K562 (cell line): ENCODE data around the gene SLC44A5. TPM values are rescaled to one million over a fixed set of nuclear protein-coding genes. Genes with fewer than 3 reads are reported as not detected.

Experiments used
- ATAC-seq: fragments of 200-7000 bp; cut with Tn5 transposase; 3 replicates; pipeline ENCODE4 v1.9.1; 2020; ENCODE audit warnings: moderate library complexity
- BruUV-seq: library from RNA; stranded (reverse); fragments of 400-500 nt; replicated peaks from 2 replicates; lab custom pipeline; 2021; lab: Mats Ljungman, UMichigan
- CTCF ChIA-PET: fragments of 300-600 bp; formaldehyde crosslinking; extraction: SDS; loops from one replicate; lab custom pipeline; 2021; ENCODE audit warnings: low intra/inter-chr PET ratio; lab: Yijun Ruan, JAX
- POLR2A ChIA-PET: fragments of 300-600, 350-650 bp; sonication (Branson Sonifier 250); formaldehyde crosslinking; extraction: SDS; loops from one replicate; lab custom pipeline; 2021; ENCODE audit warnings: antibody characterized with exemption, inconsistent platforms; lab: Yijun Ruan, JAX
- DNase-seq, 4 experiments: peaks; one replicate each; pipeline versions ENCODE4 v3.0.0 to v3.0.0-alpha.2; 2011 to 2018; ENCODE audit warnings: low spot score in 3 of 4, mixed read lengths in 3 of 4; ENCODE audit errors: extremely low read depth in 1 of 4
- FAIRE-seq: peaks from 2 replicates; lab custom pipeline; 2011; peaks lifted over from hg19 to GRCh38; lab: Jason Lieb, UNC
- H2AFZ ChIP-seq: 2 replicates; pipeline ENCODE4 v1.6.0; 2011; ENCODE audit warnings: low read depth, low read length, control low read depth, inconsistent platforms
- H3K27ac ChIP-seq: fragments of 200-600 bp; 3 replicates; pipeline ENCODE4 v1.8.0; 2011; ENCODE audit warnings: low read depth, mild to moderate bottlenecking, control low read depth, inconsistent platforms, low read length, moderate library complexity, mixed read lengths; ENCODE audit errors: extremely low read depth
- H3K27me3 ChIP-seq, 2 experiments: fragments of 300-600 bp in 1 of 2; 2 replicates in 1 of 2; 3 replicates in 1 of 2; pipeline versions ENCODE4 v1.6.0 to v1.8.0; 2011; ENCODE audit warnings: inconsistent platforms in 2 of 2, low read length in 2 of 2, mild to moderate bottlenecking in 1 of 2, mixed read lengths in 1 of 2, moderate library complexity in 1 of 2; ENCODE audit not compliant: control insufficient read depth in 2 of 2, insufficient read depth in 2 of 2
- H3K36me3 ChIP-seq: fragments of 300-600 bp; 3 replicates; pipeline ENCODE4 v1.8.0; 2011; ENCODE audit warnings: mild to moderate bottlenecking, low read length, inconsistent platforms; ENCODE audit not compliant: control insufficient read depth, insufficient read depth
- H3K4me1 ChIP-seq, 2 experiments: fragments of 200-600 bp in 1 of 2; replicated peaks in 1 of 2; 2 replicates in 1 of 2; 3 replicates in 1 of 2; pipeline versions ENCODE4 v1.5.1 to v1.8.0; 2011; ENCODE audit warnings: inconsistent platforms in 2 of 2, low read length in 2 of 2, mild to moderate bottlenecking in 1 of 2, mixed read lengths in 1 of 2, moderate library complexity in 1 of 2; ENCODE audit not compliant: control insufficient read depth in 2 of 2, insufficient read depth in 2 of 2
- H3K4me2 ChIP-seq: 2 replicates; pipeline ENCODE4 v1.6.1; 2011; ENCODE audit warnings: low read length, control low read depth, inconsistent platforms, mixed read lengths; ENCODE audit not compliant: insufficient read depth
- H3K4me3 ChIP-seq: fragments of 200-600 bp; sonication (generic), shearing (Covaris generic); 2 replicates; pipeline ENCODE4 v1.5.1; 2016; ENCODE audit warnings: control low read depth, inconsistent platforms
- H3K79me2 ChIP-seq: fragments of 200-600 bp; 3 replicates; pipeline ENCODE4 v1.8.0; 2011; ENCODE audit warnings: low read length, inconsistent platforms; ENCODE audit not compliant: control insufficient read depth, insufficient read depth
- H3K9ac ChIP-seq, 2 experiments: 2 replicates each; pipeline versions ENCODE4 v1.6.0 to v1.6.1; 2011; ENCODE audit warnings: low read depth in 2 of 2, low read length in 2 of 2, control low read depth in 1 of 2, inconsistent platforms in 1 of 2, mild to moderate bottlenecking in 1 of 2, mixed read lengths in 1 of 2; ENCODE audit not compliant: insufficient read depth in 1 of 2
- H3K9me1 ChIP-seq: one replicate; pipeline ENCODE4 v1.6.0; 2011; ENCODE audit warnings: inconsistent platforms, mild to moderate bottlenecking, low read length, moderate library complexity; ENCODE audit not compliant: control insufficient read depth, insufficient read depth
- H3K9me3 ChIP-seq: replicated peaks from 2 replicates; pipeline ENCODE4 v1.5.1; 2011; ENCODE audit warnings: low read depth, low read length, inconsistent platforms; ENCODE audit not compliant: control insufficient read depth, insufficient read depth
- H4K20me1 ChIP-seq: replicated peaks from 2 replicates; pipeline ENCODE4 v1.6.1; 2011; ENCODE audit warnings: low read length, inconsistent platforms, mixed read lengths; ENCODE audit not compliant: control insufficient read depth, insufficient read depth
- CC2D1A ChIP-seq: fragments of 450-650 bp; IDR thresholded peaks from 2 replicates; pipeline ENCODE4 v1.6.1; 2017; ENCODE audit warnings: mild to moderate bottlenecking
- MCM2 ChIP-seq: fragments of 450-650 bp; IDR thresholded peaks from 2 replicates; pipeline ENCODE4 v1.6.1; 2017; ENCODE audit warnings: low read depth, mild to moderate bottlenecking
- NUFIP1 ChIP-seq: fragments of 450-650 bp; IDR thresholded peaks from 2 replicates; pipeline ENCODE4 v1.6.1; 2018; ENCODE audit not compliant: partially characterized antibody
- POLR2B ChIP-seq: fragments of 450-650 bp; IDR thresholded peaks from 2 replicates; pipeline ENCODE4 v1.6.1; 2018; ENCODE audit warnings: low read depth; ENCODE audit not compliant: partially characterized antibody
- REST ChIP-seq, 2 experiments: fragments of 450-650 bp; formaldehyde crosslinking in 1 of 2; IDR thresholded peaks; 2 replicates each; pipeline versions ENCODE4 v1.4.0 to v1.6.1; 2014 to 2020; ENCODE audit warnings: mild to moderate bottlenecking in 2 of 2, borderline replicate concordance in 1 of 2, low read depth in 1 of 2
- WGBS: fragments of 100-300 bp; shearing (Covaris generic); methylation state at CpG from one replicate; pipeline ENCODE4 v1.1.6; 2016; ENCODE audit warnings: low coverage, mixed read lengths; ENCODE audit not compliant: insufficient coverage; ENCODE audit errors: missing lambda C conversion rate; 5-methylcytosine and 5-hydroxymethylcytosine counted together
- in situ Hi-C: fragments of 300-500 bp; cut with MboI; formaldehyde crosslinking; loops from 4 replicates; pipeline ENCODE4 v1.15.0; 2018; ENCODE audit warnings: inconsistent platforms, mixed read lengths
- intact Hi-C: fragments of 100-400 bp; cut with micrococcal nuclease; formaldehyde crosslinking; loops from 2 replicates; pipeline ENCODE4 v1.14.2; 2022
- polyA plus RNA-seq, 8 experiments: library from polyadenylated mRNA; depleted of rRNA in 4 of 8; stranded (reverse) in 5 of 8; unstranded in 3 of 8; fragments of >200 nt; fragmentation: Nextera tagmentation in 2 of 8; fragmentation: Illumina TruSeq in 1 of 8; extraction: Ambion mirVana in 2 of 8; extraction: Trizol in 1 of 8; gene quantifications; 2 replicates each; pipeline versions ENCODE4 v1.2.1 to v1.2.3, GENCODE V29; 2011 to 2014; ENCODE audit warnings: inconsistent platforms in 1 of 8, missing spikeins in 1 of 8
- total RNA-seq, 7 experiments: library from RNA; depleted of rRNA in 6 of 7; stranded (reverse); fragments of >200 nt in 6 of 7; fragmentation: Illumina TruSeq in 2 of 7; extraction: Trizol in 2 of 7; gene quantifications; 2 replicates each; pipeline versions ENCODE4 v1.2.1 to v1.2.3, GENCODE V29; 2011 to 2021; ENCODE audit warnings: low replicate concordance in 1 of 7

SLC44A5 gene
- total and polyA plus RNA-seq, 9 of the 15 experiments (the other 6 are each of a cell fraction or from before 2014, with no cell fraction given): 1.2 to 10.1 (median 3.2) TPM

- no TSS peak for BruUV-seq
- WGBS: 0% methylated on average over 1 of the region's 1 CpG
- H3K9me3 ChIP-seq: 0 out of 2 replicates have a peak, but pooled peaks cover 2% of the 10 kb centered on the region
- intact Hi-C loops: no loop called here
- no peak overlapping the region for H3K9ac ChIP-seq
- no peak overlapping the region for H3K4me2 ChIP-seq
- no peaks in the 10 kb centered on the region for H4K20me1 ChIP-seq
- TF ChIP-seq MCM2 (no peak), NUFIP1 (no peak), REST (IDR thresholded peaks at IDR 0.05; ENCODE audit: borderline replicate concordance) (no peak), REST (CRISPR knock-in tag; IDR thresholded peaks at IDR 0.05; ENCODE audit: low read depth) (no peak), POLR2B (no peak), CC2D1A (no peak)
- TF ChIP-seq, all 486 proteins: peak for 0
- Histone ChIP-seq H3K27me3 (no peaks in the 10 kb centered on the region), H3K9me1 (no peaks in the 10 kb centered on the region), H3K36me3 (no peaks in the 10 kb centered on the region), H3K27ac (no peak overlapping the region), H3K79me2 (no peaks in the 10 kb centered on the region), H2AFZ (no peak overlapping the region), H3K4me1 (peaks cover 0 to 5% of the 10 kb centered on the region in 2 experiments; a peak in 1 of 5 replicates), H3K4me3 (no peak overlapping the region)
- ChIA-PET POLR2A (no interaction called here), CTCF (no interaction called here)
- FAIRE-seq: no peak
- DNase-seq: no peak
- in situ Hi-C loops: no loop called here
- no peak for ATAC-seq
Observed at GRCh38 chr1:75392278-75392677, 218.6 kb downstream of the SLC44A5 start.
